ENCODE measurements around the gene SMARCAL1. TPM values are rescaled to one million over a fixed set of nuclear protein-coding genes. Genes with fewer than 3 reads are reported as not detected.
A peak's percentile ranks its signal among the peaks of the same experiment; 100 is the strongest.

Gene SMARCAL1
- total and polyA plus RNA-seq, 9 of the 15 experiments (the other 6 are each of a cell fraction or from before 2014, with no cell fraction given) = 8.2 to 27.9 (median 12.4) TPM

DNA sequence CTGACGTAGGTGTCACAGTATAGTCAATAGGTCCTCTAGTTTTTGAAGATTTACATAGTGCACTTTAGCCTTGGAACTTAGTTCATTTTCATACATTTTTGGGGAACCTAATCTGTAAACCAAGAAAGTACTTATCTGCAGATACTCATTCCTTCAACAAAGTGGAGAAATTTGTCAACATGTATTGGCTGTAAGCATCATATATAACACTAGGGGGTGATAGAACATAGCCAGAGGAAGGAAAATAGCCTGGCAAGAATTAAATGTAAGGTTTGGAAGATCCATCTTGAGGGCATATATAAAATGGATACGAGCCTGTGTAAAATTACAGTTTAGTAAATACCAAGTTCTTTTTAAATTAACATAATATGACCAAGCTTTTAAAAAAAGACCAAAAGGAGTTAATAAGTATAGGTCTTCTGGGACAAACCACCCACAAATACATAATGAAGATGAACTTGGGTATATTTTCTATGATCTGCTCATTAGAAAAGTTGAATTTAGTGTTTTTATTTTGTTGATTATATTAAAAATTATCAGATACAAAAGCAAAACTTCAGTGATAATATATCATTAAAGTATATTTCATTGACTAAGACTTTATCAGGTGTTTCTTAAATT lies 104.6 kb downstream of the SMARCAL1 start:
- in situ Hi-C loops (cut with MboI) = loop anchor here (5.0 kb wide), 1 partner anchor 150 kb away; no protein-coding TSS in a partner anchor
- ChIA-PET CTCF (ENCODE audit: low intra/inter-chr PET ratio) (interaction anchor here (0.6 to 4.5 kb wide), 4 partner anchors 143 to 993 kb away, joined by 3 to 21 read pairs (median 7); no protein-coding TSS in a partner anchor), POLR2A (interaction anchor here (0.7 to 3.0 kb wide), 2 partner anchors 10 to 82 kb away, joined by 4 to 11 read pairs; no protein-coding TSS in a partner anchor)
- no peak overlapping the region for H3K27ac ChIP-seq (ENCODE audit: extremely low read depth, low read depth, low read length)
- no peaks in the 10 kb centered on the region for H3K9me3 ChIP-seq (replicated peaks; ENCODE audit: control insufficient read depth, insufficient read depth, low read depth, low read length)
- intact Hi-C loops (cut with micrococcal nuclease) = loop anchor here (5.0 kb wide), 1 partner anchor 295 kb away; no protein-coding TSS in a partner anchor
- H2AFZ ChIP-seq (ENCODE audit: low read depth, low read length) = no peak overlapping the region
- FAIRE-seq = peak; percentile 65
- H3K79me2 ChIP-seq (ENCODE audit: control insufficient read depth, insufficient read depth, low read length) = no peaks in the 10 kb centered on the region
- H3K36me3 ChIP-seq (ENCODE audit: control insufficient read depth, insufficient read depth, low read length) = no peaks in the 10 kb centered on the region
- no peaks in the 10 kb centered on the region; the same call in 1 of the 2 replicates for H4K20me1 ChIP-seq (replicated peaks; ENCODE audit: control insufficient read depth, insufficient read depth, low read length)
- no peak overlapping the region for H3K9ac ChIP-seq (ENCODE audit: insufficient read depth in 1 of 2, low read depth in 2 of 2, low read length in 2 of 2)
- peak; percentile 79 for ATAC-seq
- no peak overlapping the region for H3K4me2 ChIP-seq (ENCODE audit: insufficient read depth, low read length)
- BruUV-seq (replicated peaks) = no TSS peak
- H3K9me1 ChIP-seq (ENCODE audit: control insufficient read depth, insufficient read depth, low read length) = no peaks in the 10 kb centered on the region
- no peaks in the 10 kb centered on the region for H3K27me3 ChIP-seq (ENCODE audit: control insufficient read depth in 2 of 2, insufficient read depth in 2 of 2, low read length in 2 of 2)
- H3K4me1 ChIP-seq (replicated peaks in 1 of 2; ENCODE audit: control insufficient read depth in 2 of 2, insufficient read depth in 2 of 2, low read length in 2 of 2) = no peaks in the 10 kb centered on the region; a peak in 1 of 5 replicates
- 28% methylated on average over 2 of the region's 2 CpGs for WGBS (ENCODE audit: insufficient coverage, low coverage, missing lambda C conversion rate)
- DNase-seq (ENCODE audit: extremely low read depth in 1 of 4, low spot score in 3 of 4) = peak in 3 of 4 experiments; percentile 38 to 49 (median 46)
- H3K4me3 ChIP-seq = no peak overlapping the region
- TF ChIP-seq, protein P1, sequence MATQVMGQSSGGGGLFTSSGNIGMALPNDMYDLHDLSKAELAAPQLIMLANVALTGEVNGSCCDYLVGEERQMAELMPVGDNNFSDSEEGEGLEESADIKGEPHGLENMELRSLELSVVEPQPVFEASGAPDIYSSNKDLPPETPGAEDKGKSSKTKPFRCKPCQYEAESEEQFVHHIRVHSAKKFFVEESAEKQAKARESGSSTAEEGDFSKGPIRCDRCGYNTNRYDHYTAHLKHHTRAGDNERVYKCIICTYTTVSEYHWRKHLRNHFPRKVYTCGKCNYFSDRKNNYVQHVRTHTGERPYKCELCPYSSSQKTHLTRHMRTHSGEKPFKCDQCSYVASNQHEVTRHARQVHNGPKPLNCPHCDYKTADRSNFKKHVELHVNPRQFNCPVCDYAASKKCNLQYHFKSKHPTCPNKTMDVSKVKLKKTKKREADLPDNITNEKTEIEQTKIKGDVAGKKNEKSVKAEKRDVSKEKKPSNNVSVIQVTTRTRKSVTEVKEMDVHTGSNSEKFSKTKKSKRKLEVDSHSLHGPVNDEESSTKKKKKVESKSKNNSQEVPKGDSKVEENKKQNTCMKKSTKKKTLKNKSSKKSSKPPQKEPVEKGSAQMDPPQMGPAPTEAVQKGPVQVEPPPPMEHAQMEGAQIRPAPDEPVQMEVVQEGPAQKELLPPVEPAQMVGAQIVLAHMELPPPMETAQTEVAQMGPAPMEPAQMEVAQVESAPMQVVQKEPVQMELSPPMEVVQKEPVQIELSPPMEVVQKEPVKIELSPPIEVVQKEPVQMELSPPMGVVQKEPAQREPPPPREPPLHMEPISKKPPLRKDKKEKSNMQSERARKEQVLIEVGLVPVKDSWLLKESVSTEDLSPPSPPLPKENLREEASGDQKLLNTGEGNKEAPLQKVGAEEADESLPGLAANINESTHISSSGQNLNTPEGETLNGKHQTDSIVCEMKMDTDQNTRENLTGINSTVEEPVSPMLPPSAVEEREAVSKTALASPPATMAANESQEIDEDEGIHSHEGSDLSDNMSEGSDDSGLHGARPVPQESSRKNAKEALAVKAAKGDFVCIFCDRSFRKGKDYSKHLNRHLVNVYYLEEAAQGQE (IDR thresholded peaks at IDR 0.05; ENCODE audit: borderline replicate concordance) = peak; percentile 20; the same call in 1 of the 2 replicates
- TF ChIP-seq, protein P1 (CRISPR knock-in tag; IDR thresholded peaks at IDR 0.05; ENCODE audit: low read depth) = no peak
- TF ChIP-seq, protein P2, sequence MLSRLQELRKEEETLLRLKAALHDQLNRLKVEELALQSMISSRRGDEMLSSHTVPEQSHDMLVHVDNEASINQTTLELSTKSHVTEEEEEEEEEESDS (CRISPR knock-in tag; IDR thresholded peaks at IDR 0.05) = no peak
- TF ChIP-seq, protein P3, sequence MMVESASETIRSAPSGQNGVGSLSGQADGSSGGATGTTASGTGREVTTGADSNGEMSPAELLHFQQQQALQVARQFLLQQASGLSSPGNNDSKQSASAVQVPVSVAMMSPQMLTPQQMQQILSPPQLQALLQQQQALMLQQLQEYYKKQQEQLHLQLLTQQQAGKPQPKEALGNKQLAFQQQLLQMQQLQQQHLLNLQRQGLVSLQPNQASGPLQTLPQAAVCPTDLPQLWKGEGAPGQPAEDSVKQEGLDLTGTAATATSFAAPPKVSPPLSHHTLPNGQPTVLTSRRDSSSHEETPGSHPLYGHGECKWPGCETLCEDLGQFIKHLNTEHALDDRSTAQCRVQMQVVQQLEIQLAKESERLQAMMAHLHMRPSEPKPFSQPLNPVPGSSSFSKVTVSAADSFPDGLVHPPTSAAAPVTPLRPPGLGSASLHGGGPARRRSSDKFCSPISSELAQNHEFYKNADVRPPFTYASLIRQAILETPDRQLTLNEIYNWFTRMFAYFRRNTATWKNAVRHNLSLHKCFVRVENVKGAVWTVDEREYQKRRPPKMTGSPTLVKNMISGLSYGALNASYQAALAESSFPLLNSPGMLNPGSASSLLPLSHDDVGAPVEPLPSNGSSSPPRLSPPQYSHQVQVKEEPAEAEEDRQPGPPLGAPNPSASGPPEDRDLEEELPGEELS (CRISPR knock-in tag; IDR thresholded peaks at IDR 0.05; ENCODE audit: borderline replicate concordance) = no peak
- no peak for TF ChIP-seq MYNN (IDR thresholded peaks at IDR 0.05)
- TF ChIP-seq MYNN (CRISPR knock-in tag; IDR thresholded peaks at IDR 0.05) = no peak
- TF ChIP-seq RAD21 (CRISPR knock-in tag; conservative IDR thresholded peaks at IDR 0.05 in 1 of 2, IDR thresholded peaks at IDR 0.05 in 1 of 2) = peak; percentile 91 to 92
- TF ChIP-seq CREM (IDR thresholded peaks at IDR 0.05; ENCODE audit: low read depth) = 0 out of 2 replicates have a peak, but pooled peaks have one; percentile 20
- TF ChIP-seq ERF (CRISPR knock-in tag; IDR thresholded peaks at IDR 0.05) = no peak

All from K562 (cell line).